Fibroblast of gingiva (primary cell): ENCODE data around the gene ASZ1.
A peak's percentile ranks its signal among the peaks of the same experiment; 100 is the strongest.
"Not testable (repeated sequence)": the region's sequence is repeated elsewhere in the genome, so short reads cannot be mapped to it uniquely, and the experiment has no call there.

Experiments
- DNase-seq: peaks from one replicate; pipeline ENCODE4 v3.0.0-alpha.2; 2011; ENCODE audit warnings: low read depth

ASZ1 gene

GRCh38 chr7:117427258-117427701 lies at the start of gene ASZ1:
Gene ASZ1, minus strand, starts transcription at chr7:117427493. Its CDS starts 33 bp downstream, at chr7:117427460.
- DNase-seq, result no peak

- DNase-seq, result no peak
These were observed 49.4 kb upstream of the ASZ1 start for GRCh38 chr7:117476557-117477215.

GRCh38 chr7:117472335-117472734 lies 45.0 kb upstream of the ASZ1 start:
- no peak for DNase-seq

- DNase-seq, result no peak
These were observed 43.5 kb upstream of the ASZ1 start for GRCh38 chr7:117470777-117471176.

GRCh38 chr7:117468174-117468573 lies 40.9 kb upstream of the ASZ1 start:
- no peak for DNase-seq

- DNase-seq, result not testable (repeated sequence)
These were observed 33.5 kb upstream of the ASZ1 start for GRCh38 chr7:117460815-117461214.

GRCh38 chr7:117459735-117460134 lies 32.4 kb upstream of the ASZ1 start:
- no peak for DNase-seq

- peak; percentile 4 for DNase-seq
These were observed 31.8 kb upstream of the ASZ1 start for GRCh38 chr7:117458977-117459583.

GRCh38 chr7:117448655-117449054 lies 21.4 kb upstream of the ASZ1 start:
- DNase-seq, result no peak

GRCh38 chr7:117446220-117446815 lies 19.0 kb upstream of the ASZ1 start:
- no peak for DNase-seq

- no peak for DNase-seq
These were observed 17.9 kb upstream of the ASZ1 start for GRCh38 chr7:117445206-117445605.

- DNase-seq, result no peak
These were observed 17.4 kb upstream of the ASZ1 start for GRCh38 chr7:117444646-117445045.

GRCh38 chr7:117435475-117436043 lies 8.3 kb upstream of the ASZ1 start:
- no peak for DNase-seq

- DNase-seq, result no peak
These were observed 3.0 kb downstream of the ASZ1 start for GRCh38 chr7:117424090-117424829.

- DNase-seq, result not testable (repeated sequence)
These were observed 12.7 kb downstream of the ASZ1 start for GRCh38 chr7:117414591-117414990.

GRCh38 chr7:117412946-117413559 lies 14.2 kb downstream of the ASZ1 start:
- no peak for DNase-seq

GRCh38 chr7:117412390-117412789 lies 14.9 kb downstream of the ASZ1 start:
- no peak for DNase-seq

- no peak for DNase-seq
These were observed 15.8 kb downstream of the ASZ1 start for GRCh38 chr7:117411539-117411938.

- no peak for DNase-seq
These were observed 18.5 kb downstream of the ASZ1 start for GRCh38 chr7:117408831-117409230.

GRCh38 chr7:117405519-117405918 lies 21.8 kb downstream of the ASZ1 start:
- DNase-seq, result no peak

- DNase-seq, result no peak
These were observed 23.6 kb downstream of the ASZ1 start for GRCh38 chr7:117403737-117404136.

GRCh38 chr7:117402109-117402508 lies 25.2 kb downstream of the ASZ1 start:
- no peak for DNase-seq
